Measurements from ENCODE around the gene ART3.

ART3 gene

DNA sequence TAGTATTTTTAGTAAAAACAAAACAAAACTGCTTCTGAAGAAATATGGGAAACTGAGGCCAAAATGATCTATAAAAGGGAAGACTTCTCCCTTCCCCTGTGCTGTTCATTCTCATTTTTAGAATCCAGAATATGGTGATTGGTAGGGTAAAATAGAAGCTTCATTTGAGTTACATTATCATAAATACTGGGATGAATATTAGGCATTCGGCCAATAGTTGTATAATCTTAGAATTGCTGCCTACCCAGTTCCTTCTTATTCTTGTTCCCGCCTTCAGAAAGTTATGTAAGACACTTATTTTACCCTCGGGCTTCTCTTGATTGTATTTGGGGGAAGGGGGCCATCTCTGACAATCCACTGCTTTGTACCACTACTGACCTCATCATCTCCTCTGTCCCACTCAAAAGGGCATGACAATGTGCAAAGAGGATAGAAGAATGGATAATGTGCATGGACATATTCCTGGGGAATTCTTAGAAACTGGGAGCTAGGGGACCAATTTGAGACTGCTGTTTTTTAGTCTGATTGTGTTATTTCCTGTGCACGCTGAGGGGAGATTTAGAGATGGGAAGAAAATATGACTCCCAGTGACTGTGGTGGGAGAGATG, 588 bp downstream of the ART3 start:
- DNase-seq (ENCODE audit: low spot score), result no peak

DNA sequence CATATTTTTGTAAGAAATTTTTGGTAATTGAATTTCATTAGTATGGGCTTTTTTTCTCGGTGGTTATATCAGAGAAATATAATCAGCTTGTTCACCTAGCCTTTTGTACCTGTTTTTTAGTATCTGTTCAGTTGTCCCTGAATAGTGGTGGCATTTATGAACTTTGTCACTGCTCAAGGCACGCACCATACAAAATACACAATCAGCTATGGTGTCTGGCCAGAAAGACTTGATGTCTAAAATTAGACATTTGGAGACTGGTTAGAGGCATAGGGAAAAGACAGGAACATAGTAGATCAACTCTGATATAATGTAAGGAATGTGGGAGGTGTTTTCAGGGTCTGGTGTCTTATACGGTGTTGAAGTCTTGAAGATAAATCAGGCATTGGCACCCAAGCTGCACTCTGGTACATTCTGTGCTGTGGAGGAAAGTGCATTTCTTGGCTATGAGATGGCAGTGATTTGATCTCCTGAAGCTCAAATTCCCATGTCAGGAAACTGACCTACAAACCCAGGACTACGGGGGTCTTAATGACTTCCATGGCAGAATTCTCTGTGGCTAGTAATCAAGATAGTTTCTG, 3.6 kb downstream of the ART3 start:
- DNase-seq (ENCODE audit: low spot score), result no peak

DNA sequence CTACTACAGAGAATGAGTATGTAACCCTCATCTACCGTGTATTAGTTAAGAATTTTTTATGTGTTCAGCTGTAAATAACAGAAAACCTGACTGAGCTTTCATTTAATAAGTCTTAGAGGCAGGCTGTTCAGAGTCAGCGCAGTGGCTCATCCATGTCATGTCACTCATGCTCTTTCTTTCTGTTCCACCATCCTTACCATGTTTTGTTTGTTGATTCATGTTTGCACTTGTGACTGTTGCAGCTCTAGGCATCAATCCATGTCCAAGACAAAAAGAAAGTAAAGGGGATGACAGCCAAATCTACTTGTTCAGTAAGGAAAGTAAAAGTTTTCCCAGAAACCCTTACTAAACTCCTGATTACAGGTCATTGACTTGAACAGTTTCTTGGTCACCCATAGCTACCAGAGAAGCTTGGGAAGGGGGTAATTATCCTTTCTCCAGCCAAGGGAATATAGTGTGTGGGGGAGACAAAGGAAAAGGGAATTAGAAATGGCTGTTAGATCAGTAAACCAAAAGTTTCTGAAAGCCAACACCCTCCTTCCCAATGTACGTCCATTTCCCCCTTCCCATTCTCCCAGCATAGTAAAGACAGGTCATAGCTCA, 9.0 kb downstream of the ART3 start:
- DNase-seq (ENCODE audit: low spot score), result no peak

DNA sequence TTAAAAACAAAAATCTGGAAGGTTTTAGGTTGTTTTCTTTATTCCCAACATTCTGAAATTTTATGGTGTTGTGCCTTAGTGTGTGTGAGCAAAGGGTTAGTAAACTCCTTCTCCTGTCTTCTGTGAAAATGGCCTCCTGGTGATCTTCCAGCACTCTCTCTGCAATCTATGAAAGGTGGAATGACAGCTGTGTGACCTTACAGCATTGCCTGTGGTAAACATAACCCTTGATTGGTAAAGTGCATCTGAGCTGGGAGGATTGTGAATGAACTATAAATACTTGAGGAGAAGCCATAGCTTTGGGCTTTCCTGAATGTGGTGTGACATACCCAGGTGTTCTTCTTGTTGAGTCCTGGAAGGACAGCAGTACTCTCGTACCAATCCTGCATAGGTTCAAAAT, 10.0 kb downstream of the ART3 start:
- DNase-seq (ENCODE audit: low spot score), result no peak

DNA sequence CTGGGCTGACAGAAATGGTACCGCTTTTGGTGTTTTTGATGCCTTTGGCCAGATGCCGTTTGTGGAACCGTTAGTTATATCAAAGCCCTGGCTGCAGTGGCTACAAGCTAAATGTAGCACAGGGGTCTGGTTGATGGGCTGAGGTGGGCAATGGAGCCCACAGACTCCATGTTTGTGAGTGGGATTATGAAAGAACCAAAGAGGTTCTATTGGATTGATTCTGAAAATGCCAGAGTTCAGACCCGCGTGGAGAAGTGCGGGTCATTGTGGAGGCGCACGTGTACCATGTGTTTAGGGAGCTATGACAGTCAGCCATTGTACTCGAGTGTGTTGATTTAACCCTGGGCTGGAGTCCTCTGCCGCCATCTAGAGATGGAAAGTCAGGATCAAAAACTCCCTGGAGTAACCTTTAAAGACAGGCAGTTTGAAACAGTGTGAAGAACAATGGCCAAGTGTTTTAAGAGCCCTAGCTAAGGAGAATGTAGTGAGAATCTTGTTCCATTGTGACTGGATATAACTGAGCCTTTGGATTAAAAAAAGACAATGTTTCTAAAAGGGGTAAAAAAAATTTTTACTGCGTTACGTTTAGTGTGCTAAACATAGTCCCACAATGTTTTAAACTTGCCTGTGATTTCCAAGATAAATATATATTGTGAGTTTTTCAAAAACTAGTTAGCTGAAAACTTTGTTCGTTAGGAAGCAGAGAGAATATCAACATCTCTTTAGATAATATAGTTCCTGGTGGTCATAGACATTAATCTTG, 12.7 kb downstream of the ART3 start:
- peak; percentile 79 for DNase-seq (ENCODE audit: low spot score)

DNA sequence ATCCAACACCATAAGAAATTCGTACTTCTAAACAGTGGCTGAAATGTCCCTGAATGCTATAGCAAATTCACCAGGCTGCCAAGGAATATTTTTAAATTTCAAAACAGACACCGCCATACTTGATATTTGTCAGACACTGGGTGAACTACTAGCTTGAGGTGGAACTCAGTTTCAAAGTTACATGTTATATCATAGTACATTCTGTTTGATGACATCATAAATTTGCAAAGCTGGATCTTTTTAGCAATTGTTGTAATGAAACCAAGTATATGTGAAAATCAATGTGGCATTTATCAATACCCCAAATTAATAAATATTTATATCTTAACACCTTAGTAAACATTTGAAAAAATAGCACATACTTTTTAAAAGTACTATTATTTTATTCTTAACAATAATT, 14.2 kb downstream of the ART3 start:
- DNase-seq (ENCODE audit: low spot score), result no peak

DNA sequence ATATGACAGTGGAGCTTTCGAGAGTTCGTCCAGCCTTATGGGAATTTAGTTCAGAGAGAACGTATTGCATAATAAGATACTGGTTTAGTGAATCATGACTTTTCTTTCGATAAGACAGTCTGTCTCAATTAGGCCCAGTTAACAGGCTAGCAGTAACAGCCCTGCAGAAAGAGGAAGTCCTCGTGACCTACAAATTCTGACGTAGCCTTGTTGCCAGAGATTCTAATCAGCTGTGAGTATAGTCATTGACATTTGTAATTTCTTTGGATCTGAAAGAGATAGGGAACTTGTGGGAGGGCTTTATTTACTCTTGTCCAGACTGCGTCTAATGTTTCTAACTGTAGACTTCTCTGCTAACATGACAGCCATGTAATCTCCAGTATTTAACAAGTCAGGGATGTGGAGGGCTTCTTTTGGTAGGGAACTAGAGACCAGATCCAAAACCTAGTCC, 15.8 kb downstream of the ART3 start:
- DNase-seq (ENCODE audit: low spot score), result no peak

DNA sequence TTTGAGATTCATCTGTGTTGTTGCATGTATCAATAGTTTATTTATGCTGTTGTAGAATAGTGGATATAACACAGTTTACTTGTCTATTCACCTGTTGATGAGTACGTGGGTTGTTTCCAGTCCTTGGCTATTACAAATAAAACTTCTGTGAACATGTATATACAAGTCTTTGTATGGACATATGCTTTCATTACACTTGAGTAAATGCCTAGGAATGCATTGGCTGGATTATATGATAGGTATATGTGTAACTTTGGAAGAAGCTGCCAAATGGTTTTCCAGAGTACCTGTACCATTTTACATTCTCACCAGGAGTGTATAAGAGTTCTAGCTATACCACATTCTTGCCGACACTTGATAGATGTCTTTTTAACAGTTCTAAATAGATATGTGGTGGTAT, 16.5 kb downstream of the ART3 start:
- DNase-seq (ENCODE audit: low spot score), result no peak

DNA sequence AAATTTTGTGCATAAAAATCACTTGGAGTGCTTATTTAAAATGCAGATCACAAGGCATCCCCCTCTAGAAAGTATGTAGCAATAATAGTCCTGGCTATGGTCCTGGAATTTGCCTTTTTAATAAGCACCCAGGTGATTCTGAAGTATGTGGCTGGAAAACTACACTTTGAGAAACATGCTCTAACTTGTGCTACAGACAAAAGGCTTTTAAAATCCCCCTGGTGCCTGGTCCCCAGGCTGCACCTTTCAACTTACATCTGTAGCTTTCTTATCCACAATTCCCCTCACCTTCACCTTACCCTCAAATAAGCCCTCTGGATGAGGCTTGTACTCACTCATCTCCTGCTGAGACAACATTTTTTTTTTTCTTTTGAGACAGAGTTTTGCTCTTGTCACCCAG, 21.1 kb downstream of the ART3 start:
- DNase-seq (ENCODE audit: low spot score), result no peak

DNA sequence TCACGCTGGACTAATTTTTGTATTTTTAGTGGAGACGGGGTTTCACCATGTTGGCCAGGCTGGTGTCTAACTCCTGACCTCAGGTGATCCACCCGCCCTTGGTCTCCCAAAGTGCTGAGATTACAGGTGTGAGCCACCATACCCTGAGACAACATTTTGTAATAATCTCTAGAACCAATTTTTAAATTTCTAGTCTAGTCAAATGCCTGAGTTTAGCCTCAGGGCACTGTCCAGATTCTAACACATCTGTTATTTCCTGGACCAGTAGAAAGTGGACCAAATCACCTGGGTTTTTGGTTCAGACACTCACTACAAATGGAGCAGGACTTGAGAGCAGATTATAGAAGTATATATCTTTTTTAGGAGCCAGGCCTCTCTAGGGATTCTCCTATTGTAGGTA, 21.6 kb downstream of the ART3 start:
- DNase-seq (ENCODE audit: low spot score), result no peak

DNA sequence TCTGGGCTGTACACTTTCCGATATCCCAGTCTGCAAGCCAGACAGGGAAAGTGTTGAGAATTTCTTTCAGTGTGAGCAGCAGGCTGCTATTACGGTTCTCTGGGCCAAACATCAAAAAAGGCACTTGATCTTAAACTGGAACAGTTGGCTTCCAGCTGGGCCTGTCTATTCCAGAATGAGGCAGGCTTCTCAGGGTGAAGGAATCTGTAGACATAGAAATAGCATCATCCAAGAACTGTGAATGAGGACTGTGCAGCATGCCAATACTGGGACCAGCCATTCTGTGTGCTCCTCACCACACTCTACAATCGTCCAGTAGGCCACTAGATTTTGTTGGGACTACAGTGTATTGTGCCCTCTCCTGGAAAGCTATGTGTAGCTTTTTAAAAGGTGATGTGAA, 31.1 kb downstream of the ART3 start:
- no peak for DNase-seq (ENCODE audit: low spot score)

DNA sequence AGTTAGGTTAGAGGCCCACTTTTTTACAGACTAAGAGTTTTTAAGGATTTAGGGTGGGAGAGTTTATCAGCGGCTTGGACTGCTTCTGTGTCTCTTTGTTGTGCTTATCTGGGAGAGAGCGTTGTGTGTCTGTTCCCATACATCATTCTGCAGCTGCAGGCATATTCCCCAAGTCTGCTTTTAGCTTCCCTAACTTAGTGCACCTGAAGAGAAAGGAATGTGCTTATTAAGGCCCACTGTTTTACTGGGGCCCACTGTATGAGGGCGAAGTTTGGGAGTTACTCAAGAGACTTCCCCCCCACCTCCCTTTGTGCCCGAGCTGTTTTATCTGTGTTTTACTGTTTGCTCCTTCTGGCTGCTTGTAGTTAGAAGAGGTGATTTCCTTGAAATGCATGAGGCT, 31.9 kb downstream of the ART3 start:
- no peak for DNase-seq (ENCODE audit: low spot score)

DNA sequence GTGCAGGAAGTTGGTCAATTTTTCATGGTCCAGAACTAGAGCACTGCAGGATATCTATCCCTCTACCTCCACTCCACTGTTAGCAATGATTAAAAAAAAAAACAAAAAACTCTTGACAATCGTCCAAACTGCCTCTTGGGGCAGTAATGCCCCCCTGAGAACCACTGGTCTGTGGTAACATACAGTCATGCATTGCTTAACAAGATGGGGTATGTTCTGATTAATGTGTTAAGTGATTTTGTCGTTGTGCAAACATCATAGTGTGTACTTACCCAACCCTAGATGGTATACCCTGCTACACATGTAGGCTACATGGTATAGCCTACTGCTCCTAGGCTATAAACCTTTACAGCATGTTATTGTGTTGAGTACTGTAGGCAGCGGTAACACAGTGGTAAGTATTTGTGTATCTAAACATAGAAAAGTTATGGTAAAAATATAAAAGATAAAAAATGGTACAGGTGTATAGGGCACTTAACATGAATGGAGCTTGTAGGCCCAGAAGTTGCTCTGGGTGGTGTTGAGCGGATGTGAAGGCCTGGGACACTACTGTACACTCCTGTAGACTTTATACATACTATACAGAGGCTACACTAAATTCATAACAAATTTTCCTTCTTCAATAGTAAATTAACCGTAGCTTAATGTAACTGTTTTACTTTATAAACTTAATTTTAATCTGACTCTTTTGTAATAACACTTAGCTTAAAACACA, 34.1 kb downstream of the ART3 start:
- DNase-seq (ENCODE audit: low spot score), result no peak

DNA sequence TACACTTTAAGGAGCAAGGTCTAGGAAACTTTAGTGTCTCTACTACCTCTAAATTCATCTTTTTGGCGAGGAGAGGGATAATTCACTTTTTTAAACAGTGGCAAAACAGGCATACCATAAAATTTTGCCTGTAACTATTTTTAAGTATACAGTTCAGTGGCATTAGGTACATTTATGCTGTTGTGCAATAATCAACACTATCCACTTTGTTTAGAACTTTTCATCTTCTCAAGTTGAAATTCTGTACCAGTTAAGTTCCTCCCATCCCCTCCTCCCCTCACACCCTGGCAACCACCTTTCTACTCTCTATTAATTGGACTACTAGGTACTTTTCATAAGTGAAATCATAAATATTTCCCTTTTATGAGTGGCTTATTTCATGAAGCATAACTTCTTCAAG, 42.3 kb downstream of the ART3 start:
- DNase-seq (ENCODE audit: low spot score), result no peak

DNA sequence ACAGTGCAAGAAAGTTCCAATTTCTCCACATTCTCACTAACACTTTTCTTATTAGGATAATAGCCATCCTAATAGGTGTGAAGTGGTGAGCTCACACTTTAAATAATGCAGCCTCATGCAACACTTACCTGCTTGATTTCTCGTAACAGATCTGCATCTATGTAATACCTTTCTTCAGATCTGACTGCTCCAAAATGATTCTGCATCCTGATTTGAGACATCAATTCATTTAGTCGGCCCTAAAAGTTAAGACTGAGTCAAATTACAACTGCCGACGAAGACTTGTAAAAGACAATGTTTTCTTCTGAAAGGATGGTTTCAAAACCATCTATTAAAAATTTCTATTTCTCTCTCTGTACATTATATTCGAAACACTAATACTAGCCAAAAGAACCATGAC, 43.0 kb downstream of the ART3 start:
- DNase-seq (ENCODE audit: low spot score), result no peak

DNA sequence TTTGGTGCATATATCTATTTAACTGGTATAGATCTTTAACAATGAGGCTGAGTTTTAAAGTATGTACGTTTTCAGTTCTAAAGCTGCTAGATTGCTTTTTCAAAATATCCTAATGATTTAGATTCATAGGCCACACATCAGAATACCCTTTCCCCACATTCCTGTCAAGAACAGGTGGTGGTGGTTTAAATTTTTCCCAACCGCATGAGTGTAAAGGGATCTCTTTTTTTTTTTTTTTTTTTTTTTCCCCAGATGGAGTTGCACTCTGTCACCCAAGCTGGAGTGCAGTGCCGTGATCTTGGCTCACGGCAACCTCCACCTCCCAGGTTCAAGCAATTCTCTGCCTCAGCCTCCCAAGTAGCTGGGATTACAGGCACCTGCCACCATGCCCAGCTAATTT, 45.7 kb downstream of the ART3 start:
- DNase-seq (ENCODE audit: low spot score), result no peak

DNA sequence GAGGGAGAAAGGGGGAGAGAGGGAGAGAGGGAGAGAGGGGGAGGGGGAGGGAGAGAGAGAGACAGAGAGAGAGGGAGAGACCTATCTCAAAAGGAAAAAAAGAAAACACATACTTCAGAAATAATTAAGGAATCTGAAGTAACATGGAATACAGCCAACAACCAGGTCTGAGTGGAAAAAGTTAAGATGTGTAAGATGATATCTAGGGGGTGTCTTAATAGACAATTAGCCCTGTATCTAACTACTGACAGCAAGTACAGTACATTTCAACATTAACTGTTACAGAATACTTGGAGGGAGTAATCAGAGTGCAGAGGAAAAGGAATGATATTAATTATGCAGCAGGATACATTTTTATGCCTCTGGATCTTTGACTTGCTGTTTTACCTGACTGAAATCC, 51.3 kb downstream of the ART3 start:
- DNase-seq (ENCODE audit: low spot score), result no peak

DNA sequence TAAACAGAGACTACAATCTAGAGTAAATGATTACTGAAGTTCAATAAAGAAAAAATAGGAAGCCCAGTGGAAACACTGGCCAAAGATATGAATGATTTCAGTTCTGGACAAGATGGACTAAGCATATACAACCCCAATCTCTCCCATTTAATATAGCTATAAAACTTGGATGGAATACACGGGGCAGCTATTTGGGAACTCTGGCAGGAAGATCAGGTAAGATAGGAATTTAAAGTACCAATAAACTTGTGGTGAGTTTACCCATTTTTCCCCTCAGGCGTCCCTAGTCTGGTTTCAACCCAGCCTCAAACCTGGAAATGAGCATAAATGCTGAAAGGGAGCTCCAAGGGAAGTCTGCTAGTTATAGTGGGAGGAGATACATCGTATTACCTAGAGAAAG, 53.2 kb downstream of the ART3 start:
- DNase-seq (ENCODE audit: low spot score), result no peak

DNA sequence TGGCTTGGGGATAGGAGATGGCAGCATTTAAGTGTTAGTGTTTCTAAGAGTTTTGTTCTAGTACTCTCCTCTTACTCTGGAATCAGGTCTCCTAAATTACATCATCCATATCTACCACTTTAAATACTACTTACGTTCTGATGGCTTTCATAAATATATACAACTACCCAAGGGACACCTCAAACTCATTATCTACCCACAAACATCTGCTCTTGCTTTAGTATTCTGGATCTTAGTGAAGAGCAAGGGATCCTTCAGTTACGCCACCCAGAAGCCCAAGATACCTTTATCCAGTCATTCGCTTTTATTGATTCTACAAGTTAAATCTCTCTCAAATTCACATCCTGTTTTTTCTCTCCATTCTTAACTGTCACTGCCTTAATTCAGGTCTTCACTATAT, 66.7 kb downstream of the ART3 start:
- DNase-seq (ENCODE audit: low spot score), result no peak

DNA sequence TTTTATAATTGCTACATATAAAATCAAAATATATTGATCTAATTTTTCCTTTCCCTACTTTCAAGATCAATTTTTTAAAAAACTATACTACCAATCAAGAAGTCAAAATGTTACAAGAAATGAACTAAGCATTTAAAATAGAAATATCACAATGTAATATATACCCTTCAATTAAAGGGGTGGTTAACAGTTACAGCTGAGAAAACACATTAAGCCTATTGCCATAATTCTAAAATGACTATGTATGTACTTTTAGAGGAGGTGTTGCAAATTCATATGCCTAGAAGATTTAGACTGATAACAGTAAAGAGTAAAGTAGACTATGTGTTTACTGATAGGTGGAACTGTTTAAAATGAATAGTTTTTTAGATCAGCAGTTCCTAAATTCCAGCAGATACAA, 70.0 kb downstream of the ART3 start:
- no peak for DNase-seq (ENCODE audit: low spot score)

DNA sequence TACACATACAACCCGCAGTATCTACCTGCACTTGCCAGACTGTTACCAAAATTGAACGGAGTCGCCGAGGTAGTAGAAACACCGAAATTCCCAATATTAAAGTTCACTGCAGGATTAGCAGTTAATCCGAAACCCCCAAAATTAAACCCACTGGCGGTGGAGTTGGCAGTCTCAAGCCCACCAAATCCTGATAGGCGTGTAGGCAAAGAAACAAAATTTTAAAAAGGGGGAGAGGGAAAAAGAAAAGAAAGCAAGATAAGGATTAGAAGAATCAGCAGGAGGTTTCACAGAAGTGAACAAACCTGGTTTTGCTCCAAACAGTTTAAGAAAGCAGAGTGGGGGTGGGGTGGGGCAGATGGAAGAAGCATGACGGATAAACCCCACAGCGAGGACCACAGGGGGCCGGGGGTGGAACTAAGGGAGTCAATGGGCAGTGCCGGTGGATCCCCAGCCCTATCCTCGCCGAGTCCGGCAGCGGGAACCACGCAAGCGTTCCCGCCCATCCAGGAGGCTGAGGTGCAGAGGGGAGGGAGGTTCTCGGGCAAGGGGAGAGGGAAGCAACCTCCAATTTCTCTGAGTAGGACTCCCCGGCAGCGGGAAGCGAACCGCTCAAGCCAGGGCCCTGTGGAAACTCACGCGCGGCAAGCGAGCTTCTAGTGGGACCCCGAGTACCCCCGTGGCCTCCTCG, 73.1 kb downstream of the ART3 start:
- DNase-seq (ENCODE audit: low spot score), result peak; percentile 82

Data from D341Med (cell line).